Measurements from ENCODE around the gene RGL3. TPM values are rescaled to one million over a fixed set of nuclear protein-coding genes. Genes with fewer than 3 reads are reported as not detected.
"Not testable (repeated sequence)": the region's sequence is repeated elsewhere in the genome, so short reads cannot be mapped to it uniquely, and the experiment has no call there.

RGL3 gene
- total RNA-seq, 3 donors from 2014 or later: 3.7 to 18.4 (median 9.8) TPM

DNA sequence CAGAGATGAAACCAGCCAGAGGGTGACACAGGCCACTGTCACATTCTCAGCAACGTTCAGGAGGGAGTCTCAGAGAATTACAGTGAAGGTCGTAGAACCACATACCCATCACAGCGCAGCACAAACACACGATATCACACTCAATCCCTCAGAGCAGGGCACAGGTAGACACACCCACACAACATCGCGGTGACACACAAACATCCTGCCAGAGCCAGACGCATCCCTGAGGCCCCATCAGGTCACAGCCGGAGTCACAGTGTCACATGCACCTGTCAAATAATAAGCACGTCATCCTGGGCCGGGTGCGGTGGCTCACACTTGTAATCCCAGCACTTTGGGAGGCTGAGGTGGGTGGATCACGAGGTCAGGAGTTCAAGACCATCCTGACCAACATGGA is 44.3 kb upstream of the RGL3 start:
- no peaks in the 10 kb centered on the region for H3K9me3 ChIP-seq
- no peak overlapping the region for H3K4me3 ChIP-seq
- no peak overlapping the region for H3K27ac ChIP-seq
- intact Hi-C loops (cut with DNase I; ENCODE audit: low total_unique reads): loop anchor here (1.0 kb wide), 1 partner anchor 21 kb away; no protein-coding TSS in a partner anchor
- no peaks in the 10 kb centered on the region for H3K27me3 ChIP-seq
- DNase-seq (ENCODE audit: low spot score in 2 of 2): no peak
- H3K4me1 ChIP-seq: no peaks in the 10 kb centered on the region
- TF ChIP-seq, protein P1, sequence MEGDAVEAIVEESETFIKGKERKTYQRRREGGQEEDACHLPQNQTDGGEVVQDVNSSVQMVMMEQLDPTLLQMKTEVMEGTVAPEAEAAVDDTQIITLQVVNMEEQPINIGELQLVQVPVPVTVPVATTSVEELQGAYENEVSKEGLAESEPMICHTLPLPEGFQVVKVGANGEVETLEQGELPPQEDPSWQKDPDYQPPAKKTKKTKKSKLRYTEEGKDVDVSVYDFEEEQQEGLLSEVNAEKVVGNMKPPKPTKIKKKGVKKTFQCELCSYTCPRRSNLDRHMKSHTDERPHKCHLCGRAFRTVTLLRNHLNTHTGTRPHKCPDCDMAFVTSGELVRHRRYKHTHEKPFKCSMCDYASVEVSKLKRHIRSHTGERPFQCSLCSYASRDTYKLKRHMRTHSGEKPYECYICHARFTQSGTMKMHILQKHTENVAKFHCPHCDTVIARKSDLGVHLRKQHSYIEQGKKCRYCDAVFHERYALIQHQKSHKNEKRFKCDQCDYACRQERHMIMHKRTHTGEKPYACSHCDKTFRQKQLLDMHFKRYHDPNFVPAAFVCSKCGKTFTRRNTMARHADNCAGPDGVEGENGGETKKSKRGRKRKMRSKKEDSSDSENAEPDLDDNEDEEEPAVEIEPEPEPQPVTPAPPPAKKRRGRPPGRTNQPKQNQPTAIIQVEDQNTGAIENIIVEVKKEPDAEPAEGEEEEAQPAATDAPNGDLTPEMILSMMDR (IDR thresholded peaks at IDR 0.05): no peak
- no peaks in the 10 kb centered on the region for H3K36me3 ChIP-seq

DNA sequence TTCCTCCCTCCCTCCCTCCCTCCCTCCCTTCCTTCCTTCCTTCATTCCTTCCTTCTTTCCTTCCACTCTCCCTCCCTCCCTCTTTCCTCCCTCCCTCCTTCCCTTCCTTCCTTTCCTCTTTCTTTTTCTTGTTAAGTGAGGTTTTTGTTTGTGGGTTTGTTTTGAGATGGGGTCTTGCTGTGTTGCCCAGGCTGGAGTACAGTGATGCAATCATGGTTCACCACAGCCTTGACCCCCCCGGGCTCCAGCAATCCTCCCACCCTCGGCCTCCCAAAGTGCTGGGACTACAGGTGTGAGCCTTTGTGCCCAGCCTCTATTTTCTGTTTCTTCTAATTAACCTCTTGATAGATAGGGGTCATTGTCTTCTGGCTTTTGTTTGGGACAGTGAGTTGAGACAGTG is 42.3 kb upstream of the RGL3 start:
- TF ChIP-seq POLR2A (IDR thresholded peaks at IDR 0.05) (no peak), POLR2AphosphoS5 (IDR thresholded peaks at IDR 0.05) (no peak)
- TF ChIP-seq, protein P1 (IDR thresholded peaks at IDR 0.05): no peak
- Histone ChIP-seq H3K4me1 (no peaks in the 10 kb centered on the region), H3K36me3 (no peaks in the 10 kb centered on the region), H3K27me3 (no peaks in the 10 kb centered on the region), H3K9me3 (no peaks in the 10 kb centered on the region), H3K4me3 (no peak overlapping the region), H3K27ac (no peak overlapping the region)
- no peak for DNase-seq (ENCODE audit: low spot score in 2 of 2)
- intact Hi-C loops (cut with DNase I; ENCODE audit: low total_unique reads): no loop called here

DNA sequence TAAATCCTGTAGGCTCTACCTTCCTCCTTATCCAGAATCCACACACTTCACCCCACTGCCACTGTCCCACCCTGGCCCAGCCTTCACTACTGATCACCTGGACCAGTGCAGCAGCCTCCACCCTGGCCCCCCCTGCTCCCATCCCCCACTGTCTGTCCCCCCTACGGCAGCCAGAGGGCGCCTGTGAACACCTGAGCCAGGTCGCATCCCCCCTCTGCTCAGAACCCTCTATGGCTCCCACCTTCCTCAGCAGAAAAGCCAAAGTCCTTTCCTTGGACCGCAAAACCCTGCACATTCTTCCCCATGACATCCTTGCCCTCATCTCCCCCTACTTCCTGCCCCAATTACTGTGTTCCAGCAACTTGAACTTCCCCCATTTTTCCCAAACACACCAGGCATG is 41.1 kb upstream of the RGL3 start:
- Histone ChIP-seq H3K4me1 (no peaks in the 10 kb centered on the region), H3K27me3 (no peaks in the 10 kb centered on the region), H3K4me3 (no peak overlapping the region), H3K36me3 (no peaks in the 10 kb centered on the region), H3K9me3 (no peaks in the 10 kb centered on the region), H3K27ac (no peak overlapping the region)
- no peak for TF ChIP-seq POLR2AphosphoS5 (IDR thresholded peaks at IDR 0.05)
- no peak for TF ChIP-seq POLR2A (IDR thresholded peaks at IDR 0.05)
- TF ChIP-seq, protein P1 (IDR thresholded peaks at IDR 0.05): no peak
- DNase-seq (ENCODE audit: low spot score in 2 of 2): no peak
- intact Hi-C loops (cut with DNase I; ENCODE audit: low total_unique reads): no loop called here

DNA sequence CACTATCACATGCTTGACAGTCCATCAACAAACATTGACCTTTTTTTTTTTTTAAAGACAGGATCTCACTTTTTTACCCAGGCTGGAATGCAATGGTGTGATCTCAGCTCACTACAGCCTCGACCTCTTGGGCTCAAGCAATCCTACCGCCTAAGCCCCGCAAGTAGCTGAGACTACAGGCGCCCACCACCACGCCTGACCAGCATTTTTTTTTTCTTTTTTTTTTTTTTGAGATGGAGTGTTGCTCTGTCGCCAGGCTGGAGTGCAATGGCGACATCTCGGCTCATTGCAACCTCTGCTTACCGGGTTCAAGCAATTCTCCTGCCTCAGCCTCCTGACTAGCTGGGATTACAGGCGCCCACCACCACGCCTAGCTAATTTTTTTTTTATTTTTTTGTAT is 39.8 kb upstream of the RGL3 start:
- intact Hi-C loops (cut with DNase I; ENCODE audit: low total_unique reads); H3K27ac ChIP-seq; H3K36me3 ChIP-seq; H3K27me3 ChIP-seq; H3K9me3 ChIP-seq; DNase-seq (ENCODE audit: low spot score in 2 of 2); H3K4me3 ChIP-seq; H3K4me1 ChIP-seq: not testable (repeated sequence)

DNA sequence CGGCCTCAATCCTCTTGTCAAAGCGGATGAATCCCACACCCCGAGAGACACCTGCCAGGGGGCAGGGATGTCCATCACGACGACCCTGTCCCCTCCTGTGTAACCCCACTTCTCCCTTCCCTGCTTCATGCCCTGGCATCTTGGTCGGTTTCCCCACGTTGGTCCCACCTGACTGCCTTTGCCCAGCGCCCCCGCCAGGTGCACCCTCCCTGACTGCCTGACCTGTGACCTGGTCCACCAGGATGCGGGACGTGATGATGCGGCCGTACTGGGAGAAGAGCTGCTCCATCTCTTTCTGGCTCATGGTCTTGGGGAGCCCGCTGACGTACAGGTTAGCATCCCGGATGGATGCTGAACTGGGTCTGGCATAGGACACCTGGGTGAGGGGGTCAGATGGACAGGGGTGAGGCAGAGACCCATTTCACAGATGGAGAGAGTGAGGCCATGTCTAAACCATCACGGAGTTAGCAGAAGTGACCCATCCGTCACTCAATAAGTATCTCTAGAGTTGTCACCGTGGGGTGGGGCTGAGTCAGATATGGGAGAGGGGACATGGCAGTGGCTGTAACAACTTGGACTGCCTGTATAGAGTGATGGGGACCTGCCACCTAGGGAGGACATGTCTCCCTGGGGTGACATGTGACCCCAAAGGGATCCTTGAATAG is 39.3 kb upstream of the RGL3 start:
- no peak overlapping the region for H3K4me3 ChIP-seq
- intact Hi-C loops (cut with DNase I; ENCODE audit: low total_unique reads): no loop called here
- DNase-seq (ENCODE audit: low spot score in 2 of 2): no peak

More for the DNA sequence above, 39.3 kb upstream of the RGL3 start:
- no peaks in the 10 kb centered on the region for H3K36me3 ChIP-seq
- no peaks in the 10 kb centered on the region for H3K9me3 ChIP-seq
- TF ChIP-seq POLR2AphosphoS5 (IDR thresholded peaks at IDR 0.05): no peak
- no peak for TF ChIP-seq POLR2A (IDR thresholded peaks at IDR 0.05)
- TF ChIP-seq, protein P1 (IDR thresholded peaks at IDR 0.05): no peak
- no peaks in the 10 kb centered on the region for H3K4me1 ChIP-seq
- H3K27ac ChIP-seq: no peak overlapping the region
- no peaks in the 10 kb centered on the region for H3K27me3 ChIP-seq

Measured in breast epithelium (tissue), 4 donors.